CD4-positive, CD25-positive, alpha-beta regulatory T cell (primary cell): Measurements from ENCODE around the gene SLC34A3. TPM values are rescaled to one million over a fixed set of nuclear protein-coding genes. Genes with fewer than 3 reads are reported as not detected.
"Not testable (repeated sequence)": the region's sequence is repeated elsewhere in the genome, so short reads cannot be mapped to it uniquely, and the experiment has no call there.

Experiments used
- ATAC-seq, 2 donors: fragments of 150-1000 bp; cut with Tn5 transposase; one replicate each; pipeline ENCODE4 v1.10.0; 2021; ENCODE audit warnings: low read depth in 2 of 2, moderate number of reproducible peaks in 2 of 2, moderate library complexity in 1 of 2
- DNase-seq, 3 donors: peaks; one replicate each; pipeline versions ENCODE4 v3.0.0 to v3.0.0-alpha.2; 2012 to 2022; ENCODE audit warnings: mixed read lengths in 1 of 3
- H3K27ac ChIP-seq: one replicate; pipeline ENCODE4 v1.7.0; 2013; ENCODE audit warnings: mild to moderate bottlenecking, low read length; ENCODE audit not compliant: insufficient read depth, poor library complexity, severe bottlenecking
- H3K27me3 ChIP-seq: one replicate; pipeline ENCODE4 v1.7.0; 2013; ENCODE audit warnings: low read length; ENCODE audit not compliant: control insufficient read depth, insufficient read depth
- H3K36me3 ChIP-seq: one replicate; pipeline ENCODE4 v1.7.0; 2013; ENCODE audit warnings: mild to moderate bottlenecking, low read length, moderate library complexity; ENCODE audit not compliant: control insufficient read depth, insufficient read depth
- H3K4me1 ChIP-seq: 2 replicates; pipeline ENCODE4 v1.7.0; 2013; ENCODE audit warnings: mild to moderate bottlenecking, low read length; ENCODE audit not compliant: insufficient read depth, control insufficient read depth, poor library complexity, severe bottlenecking
- H3K4me3 ChIP-seq: one replicate; pipeline ENCODE4 v1.7.0; 2013; ENCODE audit warnings: low read depth, mild to moderate bottlenecking, low read length, moderate library complexity
- H3K9me3 ChIP-seq, 2 experiments: 1 replicate in 1 of 2; 2 replicates in 1 of 2; pipeline ENCODE4 v1.7.0; 2013; ENCODE audit warnings: low read length in 2 of 2, mild to moderate bottlenecking in 1 of 2, moderate library complexity in 1 of 2; ENCODE audit not compliant: control insufficient read depth in 2 of 2
- H3K27ac Mint-ChIP-seq, 3 donors: one replicate each; pipeline ENCODE4 v1.8.0; 2020 to 2022; ENCODE audit warnings: mild to moderate bottlenecking in 3 of 3, mixed read lengths in 3 of 3, moderate library complexity in 2 of 3
- H3K27me3 Mint-ChIP-seq: one replicate; pipeline ENCODE4 v1.8.0; 2022; ENCODE audit warnings: mild to moderate bottlenecking, mixed read lengths
- H3K36me3 Mint-ChIP-seq: one replicate; pipeline ENCODE4 v1.8.0; 2020; ENCODE audit warnings: mixed read lengths
- H3K4me1 Mint-ChIP-seq, 4 donors: one replicate each; pipeline ENCODE4 v1.8.0; 2020 to 2022; ENCODE audit warnings: mixed read lengths in 4 of 4, mild to moderate bottlenecking in 1 of 4
- H3K4me3 Mint-ChIP-seq, 4 donors: one replicate each; pipeline ENCODE4 v1.8.0; 2020 to 2022; ENCODE audit warnings: mild to moderate bottlenecking in 4 of 4, mixed read lengths in 4 of 4, moderate library complexity in 3 of 4
- H3K9me3 Mint-ChIP-seq, 7 donors: one replicate each; pipeline ENCODE4 v1.8.0; 2020 to 2022; ENCODE audit warnings: mixed read lengths in 7 of 7, mild to moderate bottlenecking in 3 of 7, moderate library complexity in 2 of 7
- polyA plus RNA-seq, 4 donors: library from polyadenylated mRNA; unstranded; fragments of 300-500 nt; fragmentation: Illumina TruSeq; gene quantifications; one replicate each; pipeline ENCODE4 v1.2.3, GENCODE V29; 2021
- total RNA-seq: library from RNA; stranded (reverse); gene quantifications from one replicate; pipeline ENCODE4 v1.2.3, GENCODE V29; 2022

Gene SLC34A3
- total and polyA plus RNA-seq, 5 donors from 2014 or later, result not detected

- H3K4me3 Mint-ChIP-seq, H3K4me1 ChIP-seq, H3K27ac ChIP-seq, H3K4me1 Mint-ChIP-seq, ATAC-seq, H3K27ac Mint-ChIP-seq, DNase-seq, H3K9me3 ChIP-seq, H3K27me3 Mint-ChIP-seq, H3K4me3 ChIP-seq, H3K9me3 Mint-ChIP-seq, H3K27me3 ChIP-seq: not testable (repeated sequence)
- H3K36me3 ChIP-seq, result peaks cover 30% of the 10 kb centered on the region
- peaks cover 12% of the 10 kb centered on the region for H3K36me3 Mint-ChIP-seq
These were observed 31.6 kb downstream of the SLC34A3 start for GRCh38 chr9:137262173-137262908.

- DNase-seq (no peak), ATAC-seq (no peak)
- H3K27me3 ChIP-seq, result no peaks in the 10 kb centered on the region
- H3K27ac ChIP-seq, result no peak overlapping the region
- H3K9me3 ChIP-seq, result no peaks in the 10 kb centered on the region
- Mint-ChIP-seq H3K4me1 (peaks cover 0 to 10% (median 1%) of the 10 kb centered on the region in 4 donors), H3K27ac (no peak overlapping the region), H3K27me3 (no peaks in the 10 kb centered on the region), H3K9me3 (no peaks in the 10 kb centered on the region), H3K36me3 (peaks cover 12% of the 10 kb centered on the region), H3K4me3 (no peak overlapping the region)
- H3K4me1 ChIP-seq, result no peaks in the 10 kb centered on the region
- H3K4me3 ChIP-seq, result no peak overlapping the region
- H3K36me3 ChIP-seq, result peaks cover 30% of the 10 kb centered on the region
These were observed 32.2 kb downstream of the SLC34A3 start for GRCh38 chr9:137262909-137263285.

GRCh38 chr9:137263506-137263905 is 32.8 kb downstream of the SLC34A3 start:
- no peak for ATAC-seq
- H3K36me3 Mint-ChIP-seq, result peaks cover 13% of the 10 kb centered on the region
- no peaks in the 10 kb centered on the region for H3K27me3 ChIP-seq

GRCh38 chr9:137264067-137264466 is 33.4 kb downstream of the SLC34A3 start:
- Mint-ChIP-seq H3K4me1 (peaks cover 0 to 14% (median 3%) of the 10 kb centered on the region in 4 donors), H3K4me3 (no peak overlapping the region), H3K27ac (no peak overlapping the region), H3K9me3 (no peaks in the 10 kb centered on the region), H3K27me3 (no peaks in the 10 kb centered on the region), H3K36me3 (peaks cover 14% of the 10 kb centered on the region)
- Histone ChIP-seq H3K27ac (no peak overlapping the region), H3K4me3 (no peak overlapping the region), H3K36me3 (peaks cover 31% of the 10 kb centered on the region), H3K9me3 (no peaks in the 10 kb centered on the region), H3K27me3 (no peaks in the 10 kb centered on the region), H3K4me1 (no peaks in the 10 kb centered on the region)
- DNase-seq (no peak), ATAC-seq (no peak)

More at GRCh38 chr9:137263506-137263905, 32.8 kb downstream of the SLC34A3 start:
- no peak overlapping the region for H3K4me3 ChIP-seq
- H3K4me1 ChIP-seq, result no peaks in the 10 kb centered on the region
- peaks cover 0 to 11% (median 1%) of the 10 kb centered on the region in 4 donors for H3K4me1 Mint-ChIP-seq
- H3K9me3 ChIP-seq, result no peaks in the 10 kb centered on the region
- no peak for DNase-seq
- no peaks in the 10 kb centered on the region for H3K9me3 Mint-ChIP-seq
- no peak overlapping the region for H3K27ac ChIP-seq
- no peak overlapping the region for H3K4me3 Mint-ChIP-seq
- H3K27me3 Mint-ChIP-seq, result no peaks in the 10 kb centered on the region
- peaks cover 30% of the 10 kb centered on the region for H3K36me3 ChIP-seq
- H3K27ac Mint-ChIP-seq, result no peak overlapping the region

DNA sequence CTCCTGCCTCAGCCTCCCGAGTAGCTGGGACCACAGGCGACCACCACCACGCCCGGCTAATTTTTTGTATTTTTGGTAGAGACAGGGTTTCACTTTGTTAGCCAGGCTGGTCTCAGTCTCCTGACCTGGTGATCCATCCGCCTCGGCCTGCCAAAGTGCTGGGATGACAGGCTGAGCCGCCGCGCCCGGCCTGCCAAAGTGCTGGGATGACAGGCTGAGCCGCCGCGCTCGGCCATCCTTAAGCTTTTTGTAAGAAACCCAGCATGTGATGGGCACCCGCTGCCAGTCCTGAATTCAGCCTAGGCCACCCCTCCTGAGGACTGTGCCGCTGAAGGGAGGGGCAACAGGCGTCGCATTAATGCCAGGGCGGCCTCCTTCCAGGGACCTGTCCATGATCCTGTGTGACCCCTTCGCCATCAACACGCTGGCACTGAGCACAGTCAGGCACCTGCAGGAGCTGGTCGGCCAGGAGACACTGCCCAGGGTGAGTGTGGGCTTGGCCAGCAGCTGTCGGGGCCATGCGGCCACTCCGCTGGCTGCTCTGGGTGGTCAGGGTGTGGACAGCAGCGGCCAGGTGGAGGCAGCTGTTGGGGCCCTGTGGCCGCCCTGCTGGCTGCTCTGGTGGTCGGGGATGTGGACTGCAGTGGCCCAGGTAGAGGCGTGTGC is 34.9 kb downstream of the SLC34A3 start:
- H3K27me3 Mint-ChIP-seq, result no peaks in the 10 kb centered on the region
- Histone ChIP-seq H3K4me3 (no peak overlapping the region), H3K27ac (no peak overlapping the region), H3K27me3 (no peaks in the 10 kb centered on the region), H3K36me3 (peaks cover 34% of the 10 kb centered on the region), H3K9me3 (no peaks in the 10 kb centered on the region), H3K4me1 (no peaks in the 10 kb centered on the region)
- H3K36me3 Mint-ChIP-seq, result peaks cover 19% of the 10 kb centered on the region
- DNase-seq, result no peak
- no peak overlapping the region for H3K27ac Mint-ChIP-seq
- no peak for ATAC-seq
- H3K4me1 Mint-ChIP-seq, result peaks cover 0 to 13% (median 5%) of the 10 kb centered on the region in 4 donors
- H3K4me3 Mint-ChIP-seq, result no peak overlapping the region
- no peaks in the 10 kb centered on the region for H3K9me3 Mint-ChIP-seq

- H3K36me3 Mint-ChIP-seq, result peaks cover 19% of the 10 kb centered on the region
- Histone ChIP-seq H3K4me1 (no peaks in the 10 kb centered on the region), H3K27ac (no peak overlapping the region), H3K27me3 (no peaks in the 10 kb centered on the region), H3K4me3 (no peak overlapping the region), H3K9me3 (no peaks in the 10 kb centered on the region), H3K36me3 (peaks cover 34% of the 10 kb centered on the region)
- ATAC-seq, result no peak
- no peak overlapping the region for H3K27ac Mint-ChIP-seq
- H3K27me3 Mint-ChIP-seq, result no peaks in the 10 kb centered on the region
- no peaks in the 10 kb centered on the region for H3K9me3 Mint-ChIP-seq
- no peak for DNase-seq
- no peak overlapping the region for H3K4me3 Mint-ChIP-seq
- H3K4me1 Mint-ChIP-seq, result peaks cover 0 to 13% (median 5%) of the 10 kb centered on the region in 4 donors
These were observed 35.4 kb downstream of the SLC34A3 start for GRCh38 chr9:137266162-137266527.

DNA sequence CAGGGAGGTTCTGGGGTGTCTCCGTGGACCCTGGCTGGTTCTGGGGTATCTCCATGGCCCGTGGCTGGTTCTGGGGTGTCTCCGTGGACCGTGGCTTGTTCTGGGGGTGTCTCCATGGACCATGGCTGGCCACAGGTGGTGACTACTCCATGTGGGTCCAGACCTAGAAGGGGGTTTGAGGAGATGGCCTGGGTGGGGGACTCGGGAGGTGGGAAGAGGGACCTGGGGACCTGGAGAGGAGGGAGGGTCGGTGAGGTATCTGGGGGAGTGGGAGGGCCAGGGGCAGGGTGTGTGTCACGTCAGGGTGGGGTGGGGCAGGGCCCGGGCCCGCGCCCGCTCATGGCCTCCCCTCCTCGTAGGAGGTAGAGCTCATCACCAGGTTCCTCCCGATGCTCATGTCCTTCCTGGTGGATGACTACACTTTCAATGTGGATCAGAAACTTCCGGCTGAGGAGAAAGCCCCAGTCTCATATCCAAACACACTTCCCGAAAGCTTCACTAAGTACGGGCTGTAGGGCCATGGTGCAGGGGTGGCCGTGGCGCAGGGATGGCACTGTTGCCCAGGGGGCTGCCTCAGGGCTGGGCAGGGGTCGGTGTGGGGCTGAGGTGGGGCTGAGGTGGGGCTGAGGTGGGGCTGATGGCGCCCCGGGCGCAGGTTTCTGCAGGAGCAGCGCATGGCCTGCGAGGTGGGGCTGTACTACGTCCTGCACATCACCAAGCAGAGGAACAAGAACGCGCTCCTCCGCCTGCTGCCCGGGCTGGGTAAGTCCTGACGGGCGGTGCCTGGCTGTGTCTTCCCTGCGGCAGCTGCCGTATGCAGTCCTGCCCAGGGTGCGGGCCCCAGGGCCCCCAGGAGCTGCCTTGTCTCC is 36.1 kb downstream of the SLC34A3 start:
- Mint-ChIP-seq H3K36me3 (peaks cover 15% of the 10 kb centered on the region), H3K9me3 (no peaks in the 10 kb centered on the region), H3K4me1 (peaks cover 0 to 14% (median 6%) of the 10 kb centered on the region in 4 donors), H3K4me3 (no peak overlapping the region), H3K27me3 (no peaks in the 10 kb centered on the region), H3K27ac (no peak overlapping the region)
- no peak for DNase-seq
- no peak for ATAC-seq
- Histone ChIP-seq H3K9me3 (no peaks in the 10 kb centered on the region), H3K27me3 (no peaks in the 10 kb centered on the region), H3K36me3 (peaks cover 34% of the 10 kb centered on the region), H3K4me3 (no peak overlapping the region), H3K4me1 (peaks cover 4% of the 10 kb centered on the region), H3K27ac (no peak overlapping the region)
